Esophagus squamous epithelium (tissue), 5 donors: Measurements from ENCODE around the gene UVRAG. TPM values are rescaled to one million over a fixed set of nuclear protein-coding genes. Genes with fewer than 3 reads are reported as not detected.

Experiments used
- DNase-seq: peaks from one replicate; lab custom pipeline; 2025; lab: John Stamatoyannopoulos, UW
- H3K27ac ChIP-seq, 4 donors: fragments of 200-600 bp; sonication (generic); one replicate each; pipeline ENCODE4 v1.5.1; 2016 to 2019; ENCODE audit warnings: mild to moderate bottlenecking in 1 of 4
- H3K27me3 ChIP-seq, 4 donors: fragments of 200-600 bp; sonication (generic); 1 replicate in 3 of 4; 2 replicates in 1 of 4; pipeline versions ENCODE4 v1.5.1 to v1.6.0; 2017 to 2021; ENCODE audit warnings: antibody characterized with exemption in 1 of 4
- H3K36me3 ChIP-seq, 3 donors: fragments of 200-600 bp; sonication (generic); one replicate each; pipeline ENCODE4 v1.5.1; 2016 to 2019
- H3K4me1 ChIP-seq, 3 donors: fragments of 200-600 bp; sonication (generic); one replicate each; pipeline ENCODE4 v1.5.1; 2017 to 2019
- H3K4me3 ChIP-seq, 4 donors: fragments of 200-600 bp; sonication (generic); 1 replicate in 3 of 4; 2 replicates in 1 of 4; pipeline ENCODE4 v1.5.1; 2016 to 2019; ENCODE audit warnings: mild to moderate bottlenecking in 2 of 4, moderate library complexity in 1 of 4
- H3K9me3 ChIP-seq, 3 donors: fragments of 200-600 bp; sonication (generic); one replicate each; pipeline ENCODE4 v1.5.1; 2016 to 2019
- CTCF ChIP-seq, 6 experiments: fragments of 450-650 bp in 4 of 6; fragments of 200-600 bp in 2 of 6; sonication (generic) in 2 of 6; IDR thresholded peaks; one replicate each; pipeline ENCODE4 v1.5.1; 2016 to 2019; ENCODE audit warnings: antibody characterized with exemption in 6 of 6, mild to moderate bottlenecking in 4 of 6, moderate library complexity in 4 of 6
- POLR2A ChIP-seq, 4 donors: fragments of 450-650 bp; IDR thresholded peaks; one replicate each; pipeline ENCODE4 v1.6.1; 2017; ENCODE audit warnings: antibody characterized with exemption in 4 of 4, mild to moderate bottlenecking in 4 of 4, moderate library complexity in 3 of 4
- WGBS, 2 donors: methylation state at CpG; one replicate each; pipeline ENCODE4 v1.1.5; 2018; 5-methylcytosine and 5-hydroxymethylcytosine counted together
- intact Hi-C: fragments of 100-400 bp; cut with DNase I; formaldehyde crosslinking; loops from one replicate; pipeline ENCODE4 v1.15.0; 2022
- total RNA-seq, 4 donors: library from RNA; depleted of rRNA; stranded (reverse); fragments of >200 nt; gene quantifications; one replicate each; pipeline ENCODE4 v1.1.0, GENCODE V29; 2016
- donor health status: DM: yes; HTN: yes; CAD: no.

UVRAG gene
- total RNA-seq, 4 donors from 2014 or later, result 3.5 to 15.4 (median 8.5) TPM

DNA sequence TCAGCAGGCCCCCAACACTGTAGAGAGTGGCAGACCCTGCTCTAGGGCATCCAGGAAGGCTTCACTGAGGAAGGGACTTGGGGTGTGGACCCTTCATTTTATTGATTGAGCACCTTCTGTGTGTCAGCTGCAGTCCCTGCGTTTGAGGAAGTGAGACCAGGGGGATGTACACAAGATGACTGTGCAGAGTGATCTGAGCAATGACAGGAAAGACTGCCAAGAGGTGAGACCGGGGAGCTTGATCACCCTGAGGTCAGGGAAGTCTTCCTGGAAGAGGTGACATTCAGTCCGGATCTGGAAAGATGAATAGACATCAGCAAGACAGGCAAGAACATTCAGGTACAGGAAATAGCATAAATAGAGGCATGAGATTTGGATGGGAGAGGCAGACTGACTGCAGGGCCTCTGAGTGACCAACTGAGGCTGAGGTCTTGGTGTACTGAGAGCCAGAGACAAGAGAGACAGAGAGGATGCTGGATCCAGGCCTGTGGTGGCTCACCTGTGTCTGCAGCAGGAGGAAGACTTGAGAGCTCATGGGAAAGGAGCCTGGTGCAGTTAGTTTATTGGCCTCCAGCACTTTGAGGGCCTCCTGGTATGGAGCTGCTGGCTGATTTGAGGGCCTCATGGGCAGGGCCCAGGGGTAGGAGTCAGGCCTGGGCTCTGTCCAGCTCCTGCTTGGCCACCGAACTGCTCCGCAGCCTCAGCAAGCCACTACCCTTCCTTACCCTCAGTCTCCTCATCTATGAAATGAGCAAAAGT lies 41.2 kb upstream of the UVRAG start:
- TF ChIP-seq POLR2A (IDR thresholded peaks at IDR 0.05) (no peak), CTCF (IDR thresholded peaks at IDR 0.05) (no peak)
- intact Hi-C loops, result no loop called here
- WGBS, 2 donors, result 40 to 58% methylated on average over 2 to 5 of the region's 5 CpGs
- H3K4me1 ChIP-seq, result peaks cover 4 to 23% (median 7%) of the 10 kb centered on the region in 3 donors
- DNase-seq, result no peak
- H3K36me3 ChIP-seq, result no peaks in the 10 kb centered on the region
- peak overlapping the region in 3 of 4 donors; percentile 9 to 20 (median 13) for H3K27ac ChIP-seq
- H3K9me3 ChIP-seq, result no peaks in the 10 kb centered on the region
- peaks cover 0 to 23% (median 0%) of the 10 kb centered on the region in 4 donors for H3K27me3 ChIP-seq
- no peak overlapping the region for H3K4me3 ChIP-seq

DNA sequence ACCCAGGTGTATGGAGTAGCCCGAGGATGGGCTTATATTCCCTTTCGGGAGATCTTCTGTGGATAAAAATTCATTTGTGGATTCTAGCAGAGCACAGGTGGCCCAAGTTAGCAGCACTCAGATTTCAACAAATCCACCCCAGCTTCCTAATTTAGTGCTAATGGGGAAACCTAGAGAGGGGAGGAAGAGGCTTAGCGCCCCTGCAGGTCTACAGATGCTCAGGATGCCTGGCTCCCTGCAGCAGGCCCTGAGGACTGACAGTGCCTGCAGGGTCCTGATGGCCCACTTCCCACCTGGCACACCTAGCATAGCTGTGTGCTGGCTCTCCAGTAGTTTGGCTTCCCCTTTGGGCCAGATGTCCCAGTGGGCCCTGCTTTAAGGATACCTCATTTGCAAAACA lies 40.0 kb upstream of the UVRAG start:
- 94 to 96% methylated on average over 2 of the region's 3 CpGs for WGBS, 2 donors
- intact Hi-C loops, result no loop called here
- H3K36me3 ChIP-seq, result no peaks in the 10 kb centered on the region
- H3K9me3 ChIP-seq, result no peaks in the 10 kb centered on the region
- TF ChIP-seq POLR2A (IDR thresholded peaks at IDR 0.05) (no peak), CTCF (IDR thresholded peaks at IDR 0.05) (no peak)
- no peak for DNase-seq
- no peak overlapping the region for H3K4me3 ChIP-seq
- peaks cover 0 to 14% (median 0%) of the 10 kb centered on the region in 3 donors for H3K4me1 ChIP-seq
- H3K27ac ChIP-seq, result no peak overlapping the region
- H3K27me3 ChIP-seq, result peaks cover 0 to 10% (median 0%) of the 10 kb centered on the region in 4 donors

DNA sequence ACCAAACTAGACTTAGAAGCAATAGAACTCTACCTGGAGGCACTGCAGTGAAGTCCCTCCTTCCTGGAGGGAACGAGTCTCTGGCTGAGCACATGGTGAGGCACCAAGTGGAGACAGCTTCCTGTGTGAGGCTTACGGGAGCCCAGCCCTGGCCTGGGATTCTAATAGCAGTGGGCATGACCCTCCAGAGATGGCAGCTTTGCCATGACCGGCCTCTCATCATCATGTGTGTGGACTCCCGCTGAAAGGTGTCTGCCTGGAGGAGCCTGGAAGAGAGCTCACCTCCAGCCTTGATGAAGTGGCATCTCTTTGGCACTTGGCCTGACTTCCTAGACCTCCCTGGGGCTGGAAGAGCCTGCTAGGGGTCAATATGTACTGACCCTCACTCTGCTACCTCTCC lies 38.5 kb upstream of the UVRAG start:
- Histone ChIP-seq H3K36me3 (no peaks in the 10 kb centered on the region), H3K27ac (no peak overlapping the region), H3K9me3 (no peaks in the 10 kb centered on the region), H3K4me3 (no peak overlapping the region), H3K4me1 (peaks cover 0 to 7% (median 0%) of the 10 kb centered on the region in 3 donors), H3K27me3 (no peaks in the 10 kb centered on the region)
- TF ChIP-seq CTCF (IDR thresholded peaks at IDR 0.05), result no peak
- no peak for TF ChIP-seq POLR2A (IDR thresholded peaks at IDR 0.05)
- intact Hi-C loops, result no loop called here
- 89 to 91% methylated on average over 3 to 4 of the region's 4 CpGs for WGBS, 2 donors
- no peak for DNase-seq

DNA sequence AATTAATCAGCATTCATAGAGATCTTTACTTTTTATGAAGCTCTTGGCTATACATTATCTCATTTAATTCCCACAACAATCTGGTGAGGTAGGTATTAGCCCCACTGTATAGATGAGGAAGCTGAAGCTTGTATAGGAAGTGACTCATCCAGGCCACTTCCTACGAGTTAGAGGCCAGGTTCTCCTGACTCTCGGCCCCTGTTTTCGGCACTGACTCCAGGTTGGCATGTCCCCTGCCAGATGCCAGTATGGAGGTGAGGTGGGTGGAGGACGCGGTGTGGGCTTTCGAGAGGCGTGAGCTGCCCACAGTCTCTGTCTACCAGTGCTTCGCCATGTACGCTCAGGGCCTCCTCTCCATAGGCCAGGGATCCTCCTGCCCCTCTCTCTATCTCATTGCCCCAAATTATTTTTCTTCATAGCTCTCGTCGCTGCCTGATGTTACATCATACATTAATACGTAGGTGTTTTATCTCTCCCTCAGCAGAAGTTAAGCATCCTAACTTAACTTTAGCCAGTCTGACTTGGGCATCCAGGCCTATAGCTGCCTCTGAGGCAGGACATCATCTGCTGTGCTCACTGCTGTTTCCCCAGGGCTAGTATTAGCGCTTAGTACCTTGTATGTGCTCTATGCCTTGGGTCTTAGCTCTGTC lies 37.4 kb upstream of the UVRAG start:
- Histone ChIP-seq H3K36me3 (no peaks in the 10 kb centered on the region), H3K27ac (no peak overlapping the region), H3K4me1 (no peaks in the 10 kb centered on the region), H3K4me3 (no peak overlapping the region), H3K9me3 (no peaks in the 10 kb centered on the region), H3K27me3 (no peaks in the 10 kb centered on the region)
- TF ChIP-seq POLR2A (IDR thresholded peaks at IDR 0.05) (no peak), CTCF (IDR thresholded peaks at IDR 0.05) (no peak)
- WGBS, 2 donors, result 79 to 81% methylated on average over 13 of the region's 13 CpGs
- DNase-seq, result no peak
- intact Hi-C loops, result no loop called here

GRCh38 chr11:75778962-75779361 lies 36.0 kb upstream of the UVRAG start:
- H3K27ac ChIP-seq, result no peak overlapping the region
- no peaks in the 10 kb centered on the region for H3K9me3 ChIP-seq
- no peak overlapping the region for H3K4me3 ChIP-seq
- intact Hi-C loops, result no loop called here
- WGBS, 2 donors, result 87 to 90% methylated on average over 2 to 3 of the region's 5 CpGs
- H3K27me3 ChIP-seq, result no peaks in the 10 kb centered on the region
- no peaks in the 10 kb centered on the region for H3K36me3 ChIP-seq
- no peak for DNase-seq
- H3K4me1 ChIP-seq, result no peaks in the 10 kb centered on the region
- TF ChIP-seq CTCF (IDR thresholded peaks at IDR 0.05) (no peak), POLR2A (IDR thresholded peaks at IDR 0.05) (no peak)
